OCI-LY7 (cell line): ENCODE results near the gene SLC6A4.

Experiments used
- EZH2phosphoT487 ChIP-seq: fragments of 200-600 bp; sonication (generic); IDR thresholded peaks from 2 replicates; pipeline ENCODE4 v1.6.1; 2018; ENCODE audit warnings: low read depth, borderline replicate concordance, mild to moderate bottlenecking, mixed run types, antibody characterized with exemption, low read length, moderate library complexity, mixed read lengths
- TF ChIP-seq, protein P1 (sequence below): fragments of 200-600 bp; sonication (generic); conservative IDR thresholded peaks from 2 replicates; pipeline ENCODE4 v1.5.1; 2014; ENCODE audit warnings: mild to moderate bottlenecking, antibody characterized with exemption, low read length, moderate library complexity, mixed read lengths

DNA sequence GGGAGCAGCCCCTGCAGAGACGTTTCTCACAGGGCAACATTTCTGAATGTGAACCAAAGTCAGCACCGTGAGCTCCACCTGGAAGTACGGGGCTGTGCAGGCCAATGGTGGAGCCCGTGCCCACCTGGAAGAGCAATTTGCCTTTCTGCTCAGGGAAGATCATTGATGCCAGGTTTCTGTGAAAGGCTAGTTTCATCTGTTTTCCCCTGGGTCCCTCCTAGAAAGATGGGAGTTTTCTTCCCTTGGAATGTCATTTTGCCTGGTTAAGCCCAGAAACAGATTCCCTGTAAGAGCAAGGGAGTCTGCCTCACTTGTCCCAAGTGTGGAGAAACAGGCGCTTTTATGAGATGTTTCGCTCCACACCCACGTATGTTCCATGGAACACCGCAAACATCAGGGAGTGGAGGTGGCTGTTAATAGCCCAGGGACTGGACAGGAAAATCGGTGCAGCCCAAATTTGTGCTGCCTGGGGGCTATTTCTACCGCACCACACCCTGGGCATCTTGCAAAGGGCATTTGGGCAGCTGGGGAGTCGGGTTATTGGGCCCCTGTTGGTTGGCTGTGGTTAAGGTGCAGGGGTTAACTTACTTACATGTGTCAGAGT lies 2.6 kb downstream of the SLC6A4 start:
- TF ChIP-seq, protein P1, sequence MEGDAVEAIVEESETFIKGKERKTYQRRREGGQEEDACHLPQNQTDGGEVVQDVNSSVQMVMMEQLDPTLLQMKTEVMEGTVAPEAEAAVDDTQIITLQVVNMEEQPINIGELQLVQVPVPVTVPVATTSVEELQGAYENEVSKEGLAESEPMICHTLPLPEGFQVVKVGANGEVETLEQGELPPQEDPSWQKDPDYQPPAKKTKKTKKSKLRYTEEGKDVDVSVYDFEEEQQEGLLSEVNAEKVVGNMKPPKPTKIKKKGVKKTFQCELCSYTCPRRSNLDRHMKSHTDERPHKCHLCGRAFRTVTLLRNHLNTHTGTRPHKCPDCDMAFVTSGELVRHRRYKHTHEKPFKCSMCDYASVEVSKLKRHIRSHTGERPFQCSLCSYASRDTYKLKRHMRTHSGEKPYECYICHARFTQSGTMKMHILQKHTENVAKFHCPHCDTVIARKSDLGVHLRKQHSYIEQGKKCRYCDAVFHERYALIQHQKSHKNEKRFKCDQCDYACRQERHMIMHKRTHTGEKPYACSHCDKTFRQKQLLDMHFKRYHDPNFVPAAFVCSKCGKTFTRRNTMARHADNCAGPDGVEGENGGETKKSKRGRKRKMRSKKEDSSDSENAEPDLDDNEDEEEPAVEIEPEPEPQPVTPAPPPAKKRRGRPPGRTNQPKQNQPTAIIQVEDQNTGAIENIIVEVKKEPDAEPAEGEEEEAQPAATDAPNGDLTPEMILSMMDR = no peak
- no peak for TF ChIP-seq EZH2phosphoT487
